ENCODE data around the gene CREG2.

Gene CREG2

DNA sequence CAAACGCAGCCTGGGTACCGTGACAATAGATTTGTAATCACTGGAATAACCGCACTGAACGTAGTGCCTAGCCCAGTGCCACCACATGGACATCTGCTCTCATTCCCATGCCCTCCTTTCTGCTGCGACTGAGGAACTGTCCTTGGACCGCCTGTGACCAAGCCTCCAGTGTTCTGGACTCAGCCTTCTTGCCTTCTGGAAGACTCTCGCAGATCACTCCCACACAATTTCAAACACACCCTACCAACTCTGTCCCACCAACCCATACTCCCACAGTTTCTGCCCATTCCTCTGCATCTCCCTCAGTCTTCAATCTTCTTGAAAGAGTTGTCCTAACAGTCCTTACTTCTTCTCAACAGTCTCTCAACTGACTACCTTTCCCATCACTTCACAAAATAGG lies 80.9 kb downstream of the CREG2 start:
- no peak for DNase-seq (ENCODE audit: low read depth)

DNA sequence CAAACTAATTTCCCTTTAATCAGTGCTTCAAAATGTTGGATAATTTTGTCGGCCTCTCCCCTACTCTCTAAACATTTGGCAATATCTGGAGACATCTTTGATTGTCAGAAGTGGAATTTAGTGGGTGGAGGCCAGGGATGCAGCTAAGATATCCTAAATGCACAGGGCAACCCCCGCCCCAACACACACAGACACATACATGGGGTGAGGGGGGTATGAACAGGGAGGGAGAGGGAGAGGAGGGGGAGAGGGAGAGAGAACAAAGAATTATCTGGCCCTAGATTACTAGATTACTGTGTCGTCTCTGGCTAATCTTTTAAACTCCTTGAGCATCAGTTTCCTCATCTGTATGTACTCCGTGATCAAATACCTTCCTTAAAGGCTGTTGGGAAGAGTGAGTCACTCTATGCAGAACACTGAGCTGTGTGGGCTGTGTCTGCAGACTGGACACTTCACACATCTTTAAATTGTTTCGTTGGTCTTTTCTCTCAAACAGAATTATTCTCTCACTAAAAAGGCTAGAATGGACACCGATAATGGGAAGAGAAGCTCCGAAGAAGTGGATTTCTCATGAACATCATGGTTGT lies 81.7 kb downstream of the CREG2 start:
- DNase-seq (ENCODE audit: low read depth) = no peak

DNA sequence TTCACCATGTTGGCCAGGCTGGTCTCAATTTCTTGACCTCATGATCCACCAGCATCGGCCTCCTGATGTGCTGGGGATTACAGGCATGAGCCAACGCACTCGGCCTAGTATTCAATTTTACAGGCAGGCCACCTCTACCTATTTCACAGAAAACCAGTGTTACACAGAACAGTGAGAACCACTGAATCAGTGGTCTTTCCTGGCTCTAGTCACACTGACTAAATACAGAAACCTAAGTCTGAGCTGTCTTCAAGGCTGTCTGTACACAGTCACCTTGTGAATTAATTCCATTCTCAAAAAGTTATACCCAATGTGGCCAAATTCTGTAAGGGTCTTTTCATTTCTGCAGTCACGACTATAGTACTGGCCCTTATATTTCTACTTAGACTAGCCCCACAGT lies 82.3 kb downstream of the CREG2 start:
- DNase-seq (ENCODE audit: low read depth) = no peak

DNA sequence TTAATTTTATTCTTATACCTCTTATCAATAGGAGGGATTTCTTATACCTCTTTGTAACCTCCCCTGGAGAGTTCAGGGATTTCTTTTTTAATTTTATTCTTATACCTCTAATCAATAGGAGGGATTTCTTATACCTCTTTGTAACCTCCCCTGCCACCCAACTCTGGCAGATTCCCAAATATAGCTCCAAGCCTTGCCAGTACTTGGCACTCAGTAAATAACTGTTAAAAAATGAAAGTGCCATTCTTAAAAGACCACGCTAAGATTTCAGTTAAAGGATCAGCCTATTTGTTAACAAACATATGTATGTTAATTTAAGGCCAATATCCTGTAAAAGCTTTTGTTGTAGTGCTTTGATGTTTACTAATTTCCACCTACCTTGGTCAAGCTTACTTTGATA lies 83.6 kb downstream of the CREG2 start:
- DNase-seq (ENCODE audit: low read depth) = no peak

DNA sequence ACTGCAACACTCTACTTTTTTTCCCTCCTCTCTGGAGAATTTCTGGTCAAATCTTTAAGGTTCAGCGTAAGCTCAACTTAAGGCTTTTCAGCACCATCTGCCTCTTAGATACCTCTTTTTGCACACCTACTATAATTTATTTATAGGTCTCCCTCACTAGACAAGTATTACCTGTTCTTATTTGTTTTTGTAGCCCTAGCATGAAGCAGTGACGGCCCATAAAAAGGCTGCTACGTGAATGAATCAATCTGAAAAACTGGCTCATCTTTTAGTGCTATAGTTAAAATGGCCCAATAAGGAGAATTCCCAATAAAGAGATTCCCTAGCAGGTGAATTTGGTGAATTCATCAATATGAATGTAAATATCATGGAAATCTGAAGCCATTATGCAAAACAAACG lies 85.3 kb downstream of the CREG2 start:
- no peak for DNase-seq (ENCODE audit: low read depth)

DNA sequence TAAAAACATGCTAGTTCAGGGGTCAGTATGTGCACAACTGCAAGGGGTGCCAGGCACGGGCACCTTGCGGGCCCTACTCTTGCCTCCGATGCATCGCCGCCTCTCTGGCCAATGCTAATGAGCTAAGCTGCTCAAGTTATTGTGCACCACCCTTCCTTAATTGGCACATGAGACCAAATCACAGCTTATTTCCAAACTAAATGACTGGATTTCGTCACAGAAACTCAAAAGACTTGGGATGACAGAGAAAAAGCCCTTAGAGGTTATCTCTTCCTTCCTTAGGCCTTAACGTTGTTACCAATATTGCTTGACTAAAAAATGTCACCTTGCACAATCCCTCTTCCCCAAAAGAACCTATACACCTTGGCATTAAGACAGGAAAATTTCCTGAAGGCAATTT lies 86.5 kb downstream of the CREG2 start:
- DNase-seq (ENCODE audit: low read depth) = no peak

DNA sequence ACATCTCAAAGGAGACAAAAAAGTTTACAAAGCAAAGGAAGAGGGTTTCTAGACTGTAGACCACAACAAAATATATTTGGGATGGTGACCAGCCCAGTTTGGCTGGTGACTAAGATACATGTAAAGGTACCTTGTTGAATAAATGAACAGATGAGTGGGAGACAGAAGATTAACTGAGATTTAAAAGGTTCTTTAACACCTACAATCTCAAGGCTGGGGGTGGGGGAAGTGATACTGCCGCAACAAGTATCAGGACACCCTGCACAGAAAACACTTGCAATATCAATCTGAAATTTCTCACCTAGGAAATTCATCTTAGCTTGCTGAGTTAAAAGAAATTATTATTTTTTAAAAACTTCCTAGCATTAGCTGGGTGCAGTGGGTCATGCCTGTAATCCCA lies 87.1 kb downstream of the CREG2 start:
- no peak for DNase-seq (ENCODE audit: low read depth)

DNA sequence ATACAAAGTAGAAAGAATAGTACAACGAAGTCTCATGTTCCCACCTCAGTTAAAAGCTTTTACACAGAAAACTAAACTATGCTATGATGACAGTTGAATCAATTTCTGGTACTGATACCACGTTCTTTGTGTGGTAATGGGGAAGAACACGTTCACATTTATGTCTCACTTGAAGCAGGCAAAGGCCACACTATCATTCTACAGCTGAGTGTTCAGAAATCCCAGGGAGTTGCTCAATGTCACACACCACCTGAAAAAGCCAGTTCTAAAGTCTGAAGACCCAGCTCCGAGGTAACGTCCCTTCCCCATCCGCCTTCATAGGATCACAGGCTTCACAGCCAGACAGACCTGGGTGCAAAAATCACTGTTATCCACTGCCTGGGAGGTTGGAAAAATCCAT lies 87.7 kb downstream of the CREG2 start:
- DNase-seq (ENCODE audit: low read depth) = no peak

DNA sequence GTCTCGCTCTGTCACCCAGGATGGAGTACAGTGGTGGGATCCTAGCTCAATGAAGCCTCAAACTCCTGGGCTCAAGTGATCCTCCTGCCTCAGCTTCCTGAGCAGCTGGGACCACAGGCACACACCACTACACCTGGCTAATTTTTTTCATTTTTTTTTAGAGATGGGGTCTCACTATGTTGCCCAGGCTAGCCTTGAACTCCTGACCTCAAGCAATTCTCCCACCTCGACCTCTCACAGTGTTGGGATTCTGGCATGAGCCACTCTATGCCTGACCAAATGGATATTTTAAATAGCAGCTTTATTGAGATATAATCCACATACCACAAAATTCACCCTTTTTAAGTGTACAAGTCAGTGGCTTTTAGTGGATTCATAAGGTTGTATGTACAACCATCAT lies 89.9 kb downstream of the CREG2 start:
- no peak for DNase-seq (ENCODE audit: low read depth)

DNA sequence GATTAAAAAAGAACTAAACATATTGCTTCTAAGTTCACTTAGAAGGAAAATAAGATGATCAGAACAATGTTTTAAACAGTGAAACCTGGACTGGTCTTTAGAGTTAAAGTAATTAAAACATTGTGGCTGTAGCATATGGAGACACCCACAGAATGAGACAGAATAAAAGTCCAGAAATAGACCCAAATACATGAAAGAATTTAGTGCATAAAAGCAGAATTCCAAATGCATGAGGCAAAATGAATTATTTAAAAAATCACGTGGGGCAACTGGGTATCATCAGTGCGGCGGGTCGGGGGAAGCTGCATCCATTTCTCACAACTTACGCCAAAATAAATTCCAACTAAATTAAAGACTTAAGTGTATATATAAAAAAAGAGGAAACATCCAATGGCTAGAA lies 90.9 kb downstream of the CREG2 start:
- no peak for DNase-seq (ENCODE audit: low read depth)

DNA sequence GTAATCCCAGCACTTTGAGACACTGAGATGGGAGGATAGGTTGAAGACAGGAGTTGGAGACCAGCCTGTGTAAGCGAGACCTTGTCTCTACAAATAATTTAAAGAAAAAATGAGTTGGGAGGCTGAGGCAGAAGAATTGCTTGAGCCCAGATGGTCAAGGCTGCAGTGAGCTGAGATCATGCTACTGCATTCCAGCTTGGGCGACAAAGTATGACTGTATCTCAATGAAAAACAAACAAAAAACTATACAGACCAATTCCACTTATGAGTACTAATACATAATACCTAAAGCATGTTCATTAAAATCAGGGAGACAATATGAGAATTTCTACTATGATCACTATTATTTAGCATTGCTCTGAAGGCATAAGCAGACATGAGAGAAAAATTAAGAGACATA lies 91.4 kb downstream of the CREG2 start:
- DNase-seq (ENCODE audit: low read depth) = no peak

All from activated T-cell treated with anti-CD3 and anti-CD28 coated beads for 24 hours (primary cell).